HG03108 (cell line): ENCODE measurements around the gene IL1RAPL2.
"Not testable (repeated sequence)": the region's sequence is repeated elsewhere in the genome, so short reads cannot be mapped to it uniquely, and the experiment has no call there.

ENCODE experiments used
- ATAC-seq: cut with Tn5 transposase; IDR thresholded peaks from one replicate; pipeline ENCODE4 v1.9.1; 2021; ENCODE audit warnings: moderate library complexity; ENCODE audit not compliant: unreplicated experiment

The IL1RAPL2 gene

GRCh38 chrX:104842646-104843045 lies 276.6 kb downstream of the IL1RAPL2 start:
- no peak for ATAC-seq

GRCh38 chrX:104852241-104852640 lies 286.2 kb downstream of the IL1RAPL2 start:
- ATAC-seq: no peak

GRCh38 chrX:104854188-104854587 lies 288.2 kb downstream of the IL1RAPL2 start:
- ATAC-seq: no peak

- no peak for ATAC-seq
Observed at GRCh38 chrX:104854790-104855340, 288.9 kb downstream of the IL1RAPL2 start.

GRCh38 chrX:104863466-104863865 lies 297.5 kb downstream of the IL1RAPL2 start:
- ATAC-seq: no peak

- no peak for ATAC-seq
Observed at GRCh38 chrX:104864296-104864695, 298.3 kb downstream of the IL1RAPL2 start.

GRCh38 chrX:104877504-104877903 lies 311.5 kb downstream of the IL1RAPL2 start:
- no peak for ATAC-seq

- ATAC-seq: no peak
Observed at GRCh38 chrX:104902070-104902469, 336.1 kb downstream of the IL1RAPL2 start.

- ATAC-seq: not testable (repeated sequence)
Observed at GRCh38 chrX:104909694-104910093, 343.7 kb downstream of the IL1RAPL2 start.

- ATAC-seq: no peak
Observed at GRCh38 chrX:104913348-104913747, 347.3 kb downstream of the IL1RAPL2 start.

- ATAC-seq: not testable (repeated sequence)
Observed at GRCh38 chrX:104914686-104915085, 348.7 kb downstream of the IL1RAPL2 start.

- ATAC-seq: no peak
Observed at GRCh38 chrX:104918122-104918521, 352.1 kb downstream of the IL1RAPL2 start.

GRCh38 chrX:104921584-104922205 lies 355.7 kb downstream of the IL1RAPL2 start:
- no peak for ATAC-seq

GRCh38 chrX:104922206-104922621 lies 356.2 kb downstream of the IL1RAPL2 start:
- peak; percentile 98 for ATAC-seq

- ATAC-seq: no peak
Observed at GRCh38 chrX:104929324-104929723, 363.3 kb downstream of the IL1RAPL2 start.

GRCh38 chrX:104935581-104935980 lies 369.6 kb downstream of the IL1RAPL2 start:
- no peak for ATAC-seq

- no peak for ATAC-seq
Observed at GRCh38 chrX:104953251-104953650, 387.3 kb downstream of the IL1RAPL2 start.

- ATAC-seq: no peak
Observed at GRCh38 chrX:104961926-104962325, 395.9 kb downstream of the IL1RAPL2 start.

GRCh38 chrX:104968241-104968640 lies 402.2 kb downstream of the IL1RAPL2 start:
- ATAC-seq: no peak

GRCh38 chrX:104972737-104973136 lies 406.7 kb downstream of the IL1RAPL2 start:
- no peak for ATAC-seq

- ATAC-seq: no peak
Observed at GRCh38 chrX:104987063-104987462, 421.1 kb downstream of the IL1RAPL2 start.

GRCh38 chrX:104988038-104988437 lies 422.0 kb downstream of the IL1RAPL2 start:
- ATAC-seq: no peak

GRCh38 chrX:104995546-104995945 lies 429.5 kb downstream of the IL1RAPL2 start:
- no peak for ATAC-seq
